ENCODE data around the gene SDR39U1. TPM values are rescaled to one million over a fixed set of nuclear protein-coding genes. Genes with fewer than 3 reads are reported as not detected.

The SDR39U1 gene
- polyA plus RNA-seq, 1 experiment: 43.4 TPM

DNA sequence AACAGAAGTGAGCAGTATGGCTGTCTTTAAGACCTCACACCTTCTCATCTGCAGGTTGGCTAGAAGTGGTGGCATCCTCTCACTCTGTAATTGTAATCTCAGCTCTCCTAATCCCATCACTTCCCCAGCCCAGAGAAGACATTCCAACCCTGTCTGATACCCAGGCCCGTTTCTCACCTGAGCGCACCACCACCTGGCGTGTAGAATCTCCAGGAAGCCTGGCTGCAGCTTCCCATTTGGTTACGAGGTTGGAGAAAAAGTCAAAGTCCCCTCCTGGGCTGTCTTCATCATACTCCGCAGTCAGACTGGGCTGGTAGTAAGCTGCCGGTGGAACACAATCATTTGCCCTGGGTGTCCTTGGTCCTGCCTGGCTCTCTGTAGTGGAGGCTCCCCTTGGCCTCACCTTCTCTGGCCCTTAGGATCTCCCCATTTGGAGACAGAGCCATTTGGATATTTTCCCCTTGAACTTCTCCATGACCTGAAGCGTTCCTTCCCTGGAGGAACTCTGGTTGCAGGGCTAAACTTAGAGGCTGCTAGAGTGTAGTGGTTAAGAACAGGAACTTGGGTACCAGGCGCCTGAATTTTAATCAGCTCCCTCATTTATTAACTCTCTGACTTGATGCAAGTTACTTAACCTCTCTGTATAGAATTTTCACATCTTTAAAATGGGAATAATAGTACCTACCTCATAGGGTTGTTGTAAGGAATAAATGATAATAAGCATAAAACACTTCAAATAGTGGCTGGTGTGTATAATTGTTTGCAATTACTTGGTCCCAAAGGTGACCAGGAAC, 1.8 kb downstream of the SDR39U1 start:
- POLR2A ChIA-PET: interaction anchor here (0.6 kb wide), 1 partner anchor 115 kb away, joined by 3 read pairs; no protein-coding TSS in a partner anchor
- CTCF ChIA-PET: interaction anchor here (1.0 to 3.6 kb wide), 10 partner anchors 10 to 134 kb away, joined by 3 to 42 read pairs (median 6); partner anchors contain the start of genes ADCY4, CBLN3, CIDEB and KHNYN
- H3K4me3 ChIP-seq (ENCODE audit: low read depth, low read length): no peak overlapping the region

DNA sequence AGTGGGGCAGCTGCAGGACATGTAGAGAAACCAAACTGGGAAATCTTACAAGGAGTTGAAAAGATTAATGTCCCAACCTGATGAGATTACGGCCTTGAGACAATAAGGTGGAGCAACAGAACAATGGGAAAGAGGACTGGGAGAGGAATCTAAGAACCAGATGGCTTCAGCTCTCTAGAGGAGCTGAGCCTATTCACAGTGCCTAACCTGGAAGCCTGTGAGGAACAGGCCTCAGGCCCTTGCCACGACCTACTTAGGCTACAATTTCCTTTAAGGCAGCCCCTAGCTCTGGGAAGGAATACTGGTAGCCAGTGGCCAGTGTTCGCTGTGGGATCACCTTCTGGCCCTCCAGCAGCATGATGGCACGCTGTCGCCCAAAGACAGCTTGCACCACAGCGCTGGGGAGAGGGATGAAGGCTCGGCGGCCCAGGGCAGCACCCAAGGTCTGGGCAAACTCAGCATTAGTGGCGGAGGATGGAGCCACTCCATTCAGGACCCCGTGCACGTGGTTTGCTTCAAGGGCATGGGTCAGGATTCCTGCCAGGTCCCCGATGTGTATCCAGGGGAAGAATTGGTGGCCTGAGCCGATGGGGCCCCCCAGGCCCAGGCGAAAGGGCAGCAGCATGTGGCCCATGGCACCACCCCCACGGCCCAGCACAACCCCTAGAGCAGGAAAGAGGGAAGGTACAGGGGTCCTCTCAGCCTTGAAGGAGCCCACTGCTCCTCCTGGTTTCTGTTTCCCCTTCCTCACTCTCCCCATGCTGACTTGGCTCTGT, 2.6 kb downstream of the SDR39U1 start:
- CTCF ChIA-PET: interaction anchor here (0.8 to 3.6 kb wide), 5 partner anchors 9 to 132 kb away, joined by 3 to 42 read pairs (median 3); partner anchors contain the start of genes CBLN3, CIDEB and KHNYN
- Histone ChIP-seq H3K4me3 (ENCODE audit: low read depth, low read length) (no peak overlapping the region), H3K36me3 (ENCODE audit: control insufficient read depth, insufficient read depth, low read length) (peaks cover 31% of the 10 kb centered on the region), H3K27me3 (ENCODE audit: control insufficient read depth, insufficient read depth, low read length) (no peaks in the 10 kb centered on the region)
- POLR2A ChIA-PET: interaction anchor here (0.6 kb wide), 1 partner anchor 114 kb away, joined by 3 read pairs; no protein-coding TSS in a partner anchor
- TF ChIP-seq, protein P1, sequence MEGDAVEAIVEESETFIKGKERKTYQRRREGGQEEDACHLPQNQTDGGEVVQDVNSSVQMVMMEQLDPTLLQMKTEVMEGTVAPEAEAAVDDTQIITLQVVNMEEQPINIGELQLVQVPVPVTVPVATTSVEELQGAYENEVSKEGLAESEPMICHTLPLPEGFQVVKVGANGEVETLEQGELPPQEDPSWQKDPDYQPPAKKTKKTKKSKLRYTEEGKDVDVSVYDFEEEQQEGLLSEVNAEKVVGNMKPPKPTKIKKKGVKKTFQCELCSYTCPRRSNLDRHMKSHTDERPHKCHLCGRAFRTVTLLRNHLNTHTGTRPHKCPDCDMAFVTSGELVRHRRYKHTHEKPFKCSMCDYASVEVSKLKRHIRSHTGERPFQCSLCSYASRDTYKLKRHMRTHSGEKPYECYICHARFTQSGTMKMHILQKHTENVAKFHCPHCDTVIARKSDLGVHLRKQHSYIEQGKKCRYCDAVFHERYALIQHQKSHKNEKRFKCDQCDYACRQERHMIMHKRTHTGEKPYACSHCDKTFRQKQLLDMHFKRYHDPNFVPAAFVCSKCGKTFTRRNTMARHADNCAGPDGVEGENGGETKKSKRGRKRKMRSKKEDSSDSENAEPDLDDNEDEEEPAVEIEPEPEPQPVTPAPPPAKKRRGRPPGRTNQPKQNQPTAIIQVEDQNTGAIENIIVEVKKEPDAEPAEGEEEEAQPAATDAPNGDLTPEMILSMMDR (IDR thresholded peaks at IDR 0.05; ENCODE audit: insufficient read depth, low read depth, low read length): no peak
- no peak for DNase-seq (ENCODE audit: low read depth)

More for the DNA sequence above, 1.8 kb downstream of the SDR39U1 start:
- TF ChIP-seq, protein P1 (IDR thresholded peaks at IDR 0.05; ENCODE audit: insufficient read depth, low read depth, low read length): no peak
- no peaks in the 10 kb centered on the region for H3K27me3 ChIP-seq (ENCODE audit: control insufficient read depth, insufficient read depth, low read length)
- DNase-seq (ENCODE audit: low read depth): no peak
- H3K36me3 ChIP-seq (ENCODE audit: control insufficient read depth, insufficient read depth, low read length): peaks cover 31% of the 10 kb centered on the region

DNA sequence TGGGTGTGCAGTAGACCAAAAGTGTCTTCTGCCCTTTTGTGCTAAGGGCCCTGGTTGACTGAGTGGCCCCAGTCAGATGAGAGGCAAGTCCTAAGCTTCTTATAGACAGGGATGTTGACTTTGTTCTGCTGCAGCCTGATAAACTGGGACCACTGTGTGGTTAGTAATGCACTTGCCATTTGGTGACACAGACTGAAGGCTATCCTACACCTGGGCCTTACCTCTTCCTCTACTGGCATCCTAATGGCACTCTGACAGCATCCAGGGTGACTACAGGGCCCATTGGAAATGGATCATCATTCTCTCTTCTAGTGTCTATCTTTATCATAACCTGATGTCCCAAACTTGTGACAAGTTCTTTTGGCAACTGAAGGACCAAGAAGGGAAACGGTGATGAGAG, 3.3 kb downstream of the SDR39U1 start:
- Histone ChIP-seq H3K36me3 (ENCODE audit: control insufficient read depth, insufficient read depth, low read length) (peaks cover 31% of the 10 kb centered on the region), H3K27me3 (ENCODE audit: control insufficient read depth, insufficient read depth, low read length) (no peaks in the 10 kb centered on the region), H3K4me3 (ENCODE audit: low read depth, low read length) (no peak overlapping the region)
- ChIA-PET POLR2A (interaction anchor here (0.7 kb wide), 1 partner anchor 202 kb away, joined by 3 read pairs; no protein-coding TSS in a partner anchor), CTCF (interaction anchor here (0.8 to 3.6 kb wide), 4 partner anchors 8 to 112 kb away, joined by 3 to 42 read pairs (median 8); partner anchors contain the start of genes CBLN3 and KHNYN)
- TF ChIP-seq, protein P1 (IDR thresholded peaks at IDR 0.05; ENCODE audit: insufficient read depth, low read depth, low read length): no peak
- no peak for DNase-seq (ENCODE audit: low read depth)

DNA sequence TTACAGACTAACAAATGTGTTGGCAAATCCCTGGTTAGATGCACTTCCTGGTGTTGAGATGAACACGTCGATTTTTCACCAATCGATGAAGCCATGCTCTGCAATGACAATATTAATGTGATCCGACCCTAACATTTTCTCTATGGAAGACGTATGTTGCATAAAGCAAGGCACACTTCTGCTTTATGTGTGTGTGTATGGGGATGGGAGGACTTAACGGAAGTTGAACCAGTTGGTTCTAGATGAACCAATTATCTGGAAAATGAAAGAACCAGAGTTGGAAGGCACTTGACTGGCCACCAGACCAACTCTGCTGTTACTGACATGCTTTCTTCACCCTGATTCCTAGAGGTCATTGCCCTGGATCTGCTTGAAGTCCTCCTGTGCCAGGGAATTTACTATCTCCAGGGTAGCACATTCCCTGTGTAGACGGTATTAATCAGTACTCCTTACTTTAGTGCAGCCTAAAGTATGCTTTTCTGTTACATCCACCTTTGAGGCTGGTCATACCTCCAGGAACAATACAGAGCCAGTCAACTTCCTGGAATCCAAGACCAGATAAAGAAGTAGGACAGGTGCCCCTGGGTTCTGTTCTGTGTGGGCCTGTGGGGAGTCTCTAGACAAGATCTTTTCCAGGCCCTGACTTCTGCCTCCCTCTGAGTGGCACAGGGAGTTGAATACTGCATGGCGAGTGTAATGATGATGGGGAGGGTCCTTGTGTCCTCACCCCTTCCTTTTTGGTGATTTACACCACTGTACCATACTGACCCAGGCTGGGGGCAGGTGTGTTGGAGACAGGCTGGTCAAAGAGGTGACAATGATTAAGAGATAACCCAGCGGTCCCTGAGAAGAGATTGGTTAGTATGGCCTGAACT, 4.1 kb downstream of the SDR39U1 start:
- H3K27me3 ChIP-seq (ENCODE audit: control insufficient read depth, insufficient read depth, low read length): no peaks in the 10 kb centered on the region
- DNase-seq (ENCODE audit: low read depth): no peak
- H3K36me3 ChIP-seq (ENCODE audit: control insufficient read depth, insufficient read depth, low read length): peaks cover 31% of the 10 kb centered on the region
- ChIA-PET CTCF (interaction anchor here (2.3 to 11.6 kb wide), 3 partner anchors 104 to 129 kb away, joined by 13 to 491 read pairs (median 21); partner anchors contain the start of genes ADCY4, CIDEB, LTB4R2 and RIPK3), POLR2A (interaction anchor here (0.7 to 1.9 kb wide), 2 partner anchors 104 to 201 kb away, joined by 3 to 9 read pairs; partner anchors contain the start of gene ADCY4)
- TF ChIP-seq, protein P1 (IDR thresholded peaks at IDR 0.05; ENCODE audit: insufficient read depth, low read depth, low read length): no peak
- H3K4me3 ChIP-seq (ENCODE audit: low read depth, low read length): no peak overlapping the region

Measured in BJ (cell line).